Mesodermal cell (in vitro differentiated cells): ENCODE measurements around the gene HSH2D. TPM values are rescaled to one million over a fixed set of nuclear protein-coding genes. Genes with fewer than 3 reads are reported as not detected.
"Not testable (repeated sequence)": the region's sequence is repeated elsewhere in the genome, so short reads cannot be mapped to it uniquely, and the experiment has no call there.

ENCODE experiments used
- H3K27ac ChIP-seq: 2 replicates; pipeline ENCODE4 v1.7.0; 2013; ENCODE audit warnings: mild to moderate bottlenecking, low read depth, low read length, moderate library complexity; ENCODE audit not compliant: severe bottlenecking
- H3K36me3 ChIP-seq: 2 replicates; pipeline ENCODE4 v1.7.1; 2013; ENCODE audit warnings: mild to moderate bottlenecking, low read length, moderate library complexity; ENCODE audit not compliant: control insufficient read depth, insufficient read depth
- H3K4me1 ChIP-seq: one replicate; pipeline ENCODE4 v1.7.1; 2013; ENCODE audit warnings: mild to moderate bottlenecking, low read length; ENCODE audit not compliant: insufficient read depth, control insufficient read depth, poor library complexity, severe bottlenecking
- H3K4me3 ChIP-seq: 2 replicates; pipeline ENCODE4 v1.7.0; 2013; ENCODE audit warnings: low read length, control low read depth, mild to moderate bottlenecking; ENCODE audit not compliant: insufficient read depth, poor library complexity, severe bottlenecking; ENCODE audit errors: extremely low read depth
- H3K9me3 ChIP-seq: 2 replicates; pipeline ENCODE4 v1.7.1; 2013; ENCODE audit warnings: mild to moderate bottlenecking, low read length, moderate library complexity; ENCODE audit not compliant: control insufficient read depth
- WGBS, 2 experiments: methylation state at CpG; one replicate each; pipeline ENCODE4 v1.1.5; 2013; ENCODE audit warnings: missing lambda C conversion rate in 2 of 2; ENCODE audit not compliant: insufficient coverage in 2 of 2; 5-methylcytosine and 5-hydroxymethylcytosine counted together
- polyA plus RNA-seq, 2 experiments: library from polyadenylated mRNA; stranded (reverse); fragments of 50-300 nt; gene quantifications; one replicate each; pipeline ENCODE4 v1.2.3, GENCODE V29; 2013

Gene HSH2D
- not detected for polyA plus RNA-seq (2013, experiment 1 of 2)
- polyA plus RNA-seq (2013, experiment 2 of 2) = not detected

GRCh38 chr19:16143399-16144215, at the start of gene HSH2D:
HSH2D (plus strand) TSS chr19:16143685; CDS start chr19:16148751, 5,066 bp downstream.
- WGBS, 2 experiments = 63 to 98% methylated on average over 5 to 12 of the region's 13 CpGs
- no peaks in the 10 kb centered on the region for H3K4me1 ChIP-seq
- H3K27ac ChIP-seq = no peak within 1 kb of the TSS
- H3K36me3 ChIP-seq = no peaks in the 10 kb centered on the region
- no peak within 1 kb of the TSS for H3K4me3 ChIP-seq
- no peaks in the 10 kb centered on the region for H3K9me3 ChIP-seq

DNA sequence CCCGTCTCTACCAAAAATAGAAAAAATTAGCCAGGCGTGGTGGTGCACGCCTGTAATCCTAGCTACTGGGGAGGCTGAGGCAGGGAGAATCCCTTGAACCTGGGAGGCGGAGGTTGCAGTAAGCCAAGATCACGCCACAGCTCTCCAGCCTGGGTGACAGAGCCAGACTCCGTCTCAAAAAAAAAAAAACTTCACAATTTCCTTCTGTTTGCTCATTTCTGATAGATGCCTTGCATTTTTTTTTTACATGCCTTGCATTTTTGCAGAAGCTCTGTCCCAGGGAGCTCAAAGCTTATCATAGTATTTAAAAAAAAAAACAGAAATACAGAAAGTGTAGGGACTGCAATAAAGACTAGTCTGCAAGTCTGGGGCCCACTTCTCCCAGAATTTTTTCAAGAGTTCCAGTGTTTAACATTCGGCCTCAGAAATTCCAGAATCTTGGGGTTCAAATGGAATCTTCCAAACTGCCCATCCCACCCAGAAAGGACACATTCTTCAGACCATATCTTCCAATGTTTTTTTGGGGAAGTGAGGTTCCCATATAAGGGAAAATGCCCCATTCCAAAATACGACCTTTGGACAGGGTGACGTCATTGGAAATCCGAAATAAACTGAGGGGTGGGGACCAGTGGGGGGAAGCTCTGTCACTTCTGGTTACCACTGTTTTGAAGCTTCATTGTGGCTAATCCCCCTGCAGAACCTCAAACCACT, 49.0 kb upstream of the HSH2D start:
- H3K36me3 ChIP-seq = peaks cover 96% of the 10 kb centered on the region
- no peak overlapping the region for H3K4me3 ChIP-seq
- H3K9me3 ChIP-seq = no peaks in the 10 kb centered on the region
- 87 to 96% methylated on average over 7 to 9 of the region's 10 CpGs for WGBS, 2 experiments
- peaks cover 14% of the 10 kb centered on the region for H3K4me1 ChIP-seq
- H3K27ac ChIP-seq = peak overlapping the region; percentile 62

DNA sequence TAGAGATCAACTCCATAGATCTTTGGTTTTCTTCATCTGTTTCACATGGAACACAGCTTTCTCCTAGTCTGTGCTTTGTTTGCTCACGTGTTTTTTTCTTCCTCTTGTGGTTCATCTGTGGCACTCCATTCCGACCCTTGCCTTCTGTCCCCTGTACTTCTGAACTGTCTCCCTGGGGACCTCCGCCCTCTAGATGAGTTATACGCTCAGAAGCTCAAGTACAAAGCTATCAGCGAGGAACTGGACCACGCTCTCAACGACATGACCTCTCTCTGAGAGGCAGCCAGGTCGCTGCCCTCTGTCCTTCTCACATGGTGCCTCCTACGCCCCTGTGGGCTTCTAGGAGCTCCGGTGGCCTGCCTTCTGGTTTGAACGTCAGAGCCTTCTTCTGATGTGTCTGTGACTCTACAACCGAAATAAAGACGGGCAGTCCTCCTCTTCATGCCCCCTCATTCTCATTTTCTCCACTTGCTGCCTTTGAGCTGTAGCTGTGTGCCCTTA, 48.4 kb upstream of the HSH2D start:
- peaks cover 14% of the 10 kb centered on the region for H3K4me1 ChIP-seq
- H3K9me3 ChIP-seq = no peaks in the 10 kb centered on the region
- H3K27ac ChIP-seq = peak overlapping the region; percentile 62
- 96 to 98% methylated on average over 13 of the region's 13 CpGs for WGBS, 2 experiments
- H3K36me3 ChIP-seq = peaks cover 96% of the 10 kb centered on the region
- H3K4me3 ChIP-seq = no peak overlapping the region

DNA sequence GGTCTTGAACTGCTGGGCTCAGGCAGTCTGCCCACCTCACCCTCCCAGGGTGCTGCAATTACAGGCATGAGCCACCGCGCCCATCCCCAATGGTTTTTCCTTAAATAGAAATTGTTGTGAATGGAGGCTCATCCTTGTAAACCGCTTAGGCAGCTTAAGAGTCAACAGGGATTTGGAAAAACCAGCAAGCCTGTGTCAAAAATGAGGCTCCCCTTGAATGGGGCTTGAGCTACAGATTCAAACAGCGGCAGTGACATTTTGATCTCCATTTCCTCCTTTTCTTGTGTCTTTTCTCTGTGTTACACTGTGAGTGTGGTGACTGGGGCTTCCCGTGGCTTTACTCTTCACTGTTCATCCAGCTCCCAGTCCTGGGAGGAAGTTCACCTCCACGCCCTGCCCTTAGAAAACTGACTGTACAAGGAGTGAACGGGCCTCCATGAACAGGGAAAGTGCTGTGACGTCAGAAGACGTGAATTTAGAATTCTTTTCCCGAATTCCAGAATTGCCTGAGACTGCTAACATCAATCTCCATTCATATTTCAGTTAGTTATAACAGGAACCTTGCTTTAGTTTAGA, 47.1 kb upstream of the HSH2D start:
- Histone ChIP-seq H3K9me3 (no peaks in the 10 kb centered on the region), H3K36me3 (peaks cover 96% of the 10 kb centered on the region), H3K4me3 (no peak overlapping the region), H3K27ac (no peak overlapping the region), H3K4me1 (peaks cover 14% of the 10 kb centered on the region)
- WGBS, 2 experiments = 91 to 97% methylated on average over 5 to 6 of the region's 10 CpGs

GRCh38 chr19:16098416-16098768, 45.1 kb upstream of the HSH2D start:
- Histone ChIP-seq H3K4me1 (peaks cover 14% of the 10 kb centered on the region), H3K36me3 (peaks cover 96% of the 10 kb centered on the region), H3K27ac (peak overlapping the region; percentile 23), H3K4me3 (no peak overlapping the region), H3K9me3 (no peaks in the 10 kb centered on the region)
- 89 to 93% methylated on average over 4 of the region's 6 CpGs for WGBS, 2 experiments

DNA sequence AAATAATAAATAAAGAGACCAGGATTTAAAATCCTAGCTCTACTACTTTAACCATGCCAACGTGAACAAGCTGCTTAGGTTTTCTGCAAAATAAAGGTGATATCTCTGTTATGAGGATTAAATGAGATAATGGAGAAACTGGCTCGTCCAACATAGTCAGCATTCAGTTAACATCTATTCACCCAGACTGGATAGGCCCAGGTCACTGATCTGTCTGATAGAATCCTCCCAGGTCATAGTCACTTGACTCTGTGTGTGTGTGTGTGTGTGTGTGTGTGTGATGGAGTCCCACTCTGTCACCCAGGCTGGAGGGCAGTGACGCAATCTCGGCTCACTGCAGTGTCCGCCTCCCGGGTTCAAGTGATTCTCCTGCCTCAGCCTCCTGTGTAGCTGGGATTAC, 44.7 kb upstream of the HSH2D start:
- Histone ChIP-seq H3K27ac (no peak overlapping the region), H3K9me3 (no peaks in the 10 kb centered on the region), H3K36me3 (peaks cover 96% of the 10 kb centered on the region), H3K4me1 (peaks cover 14% of the 10 kb centered on the region), H3K4me3 (no peak overlapping the region)
- 98% methylated on average over 4 of the region's 6 CpGs; no CpG with 5 or more reads in 1 of the 2 experiments for WGBS, 2 experiments

GRCh38 chr19:16099314-16099965, 44.0 kb upstream of the HSH2D start:
- H3K4me3 ChIP-seq, H3K27ac ChIP-seq, H3K9me3 ChIP-seq, H3K4me1 ChIP-seq: not testable (repeated sequence)
- 73 to 89% methylated on average over 4 to 6 of the region's 8 CpGs for WGBS, 2 experiments
- H3K36me3 ChIP-seq = peaks cover 89% of the 10 kb centered on the region

DNA sequence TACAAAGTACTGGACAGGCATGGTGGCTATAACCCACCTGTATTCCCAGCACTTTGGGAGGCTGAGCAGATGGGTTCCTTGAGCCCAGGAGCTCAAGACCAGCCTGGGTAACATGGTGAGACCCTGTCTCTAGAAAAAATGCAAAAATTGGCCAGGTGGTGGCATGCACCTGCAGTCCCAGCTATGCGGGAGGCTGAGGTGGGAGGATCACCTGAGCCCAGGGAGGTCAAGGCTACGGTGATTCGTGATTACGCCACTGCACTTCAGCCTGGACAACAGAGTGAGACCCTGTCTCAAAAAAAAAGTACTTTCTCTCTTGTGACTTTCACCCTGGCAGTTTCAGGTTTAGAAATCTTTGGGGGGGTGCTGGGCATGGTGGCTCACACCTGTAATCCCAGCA, 43.0 kb upstream of the HSH2D start:
- peaks cover 79% of the 10 kb centered on the region for H3K36me3 ChIP-seq
- WGBS, 2 experiments = 97 to 100% methylated on average over 4 of the region's 4 CpGs
- H3K27ac ChIP-seq = no peak overlapping the region
- H3K4me3 ChIP-seq = no peak overlapping the region
- H3K9me3 ChIP-seq = no peaks in the 10 kb centered on the region
- H3K4me1 ChIP-seq = no peaks in the 10 kb centered on the region

- H3K4me1 ChIP-seq = peaks cover 3% of the 10 kb centered on the region
- H3K9me3 ChIP-seq = no peaks in the 10 kb centered on the region
- 99 to 100% methylated on average over 6 of the region's 6 CpGs for WGBS, 2 experiments
- H3K27ac ChIP-seq = no peak overlapping the region
- peaks cover 40% of the 10 kb centered on the region for H3K36me3 ChIP-seq
- no peak overlapping the region for H3K4me3 ChIP-seq
Observed at GRCh38 chr19:16104722-16105121, 38.8 kb upstream of the HSH2D start.

DNA sequence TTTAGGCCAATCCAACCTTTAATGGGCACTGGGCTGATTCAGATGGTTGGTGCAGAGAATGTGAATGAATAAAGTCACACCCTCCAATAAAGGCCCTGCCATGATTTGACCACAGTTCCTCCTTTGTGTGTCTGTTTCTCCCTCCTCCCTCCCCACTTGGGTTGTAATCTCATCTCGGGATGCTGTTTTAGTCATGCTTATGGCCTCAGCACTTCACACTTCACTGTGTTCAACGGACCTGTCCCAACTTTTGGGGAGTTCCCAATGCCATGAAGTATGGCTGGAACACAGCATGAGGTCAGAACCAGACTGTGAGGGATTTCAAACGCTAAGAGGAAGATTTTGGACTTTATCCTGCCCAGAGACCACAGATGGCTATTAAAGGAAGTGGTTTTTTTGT, 37.4 kb upstream of the HSH2D start:
- Histone ChIP-seq H3K36me3 (peaks cover 26% of the 10 kb centered on the region), H3K4me3 (no peak overlapping the region), H3K27ac (peak overlapping the region; percentile 3), H3K9me3 (no peaks in the 10 kb centered on the region), H3K4me1 (peaks cover 3% of the 10 kb centered on the region)
- 20 to 33% methylated on average over 3 of the region's 3 CpGs for WGBS, 2 experiments
